ENCODE results near the gene ZSWIM8.
"Not testable (repeated sequence)": the region's sequence is repeated elsewhere in the genome, so short reads cannot be mapped to it uniquely, and the experiment has no call there.

Gene ZSWIM8

GRCh38 chr10:73815719-73816030, 30.3 kb downstream of the ZSWIM8 start:
- DNase-seq, result no peak

GRCh38 chr10:73816917-73817729, 31.7 kb downstream of the ZSWIM8 start:
- DNase-seq, result no peak

- no peak for DNase-seq
Observed at GRCh38 chr10:73817826-73818225, 32.4 kb downstream of the ZSWIM8 start.

GRCh38 chr10:73818402-73818801, 33.0 kb downstream of the ZSWIM8 start:
- no peak for DNase-seq

GRCh38 chr10:73819081-73819480, 33.7 kb downstream of the ZSWIM8 start:
- no peak for DNase-seq

DNA sequence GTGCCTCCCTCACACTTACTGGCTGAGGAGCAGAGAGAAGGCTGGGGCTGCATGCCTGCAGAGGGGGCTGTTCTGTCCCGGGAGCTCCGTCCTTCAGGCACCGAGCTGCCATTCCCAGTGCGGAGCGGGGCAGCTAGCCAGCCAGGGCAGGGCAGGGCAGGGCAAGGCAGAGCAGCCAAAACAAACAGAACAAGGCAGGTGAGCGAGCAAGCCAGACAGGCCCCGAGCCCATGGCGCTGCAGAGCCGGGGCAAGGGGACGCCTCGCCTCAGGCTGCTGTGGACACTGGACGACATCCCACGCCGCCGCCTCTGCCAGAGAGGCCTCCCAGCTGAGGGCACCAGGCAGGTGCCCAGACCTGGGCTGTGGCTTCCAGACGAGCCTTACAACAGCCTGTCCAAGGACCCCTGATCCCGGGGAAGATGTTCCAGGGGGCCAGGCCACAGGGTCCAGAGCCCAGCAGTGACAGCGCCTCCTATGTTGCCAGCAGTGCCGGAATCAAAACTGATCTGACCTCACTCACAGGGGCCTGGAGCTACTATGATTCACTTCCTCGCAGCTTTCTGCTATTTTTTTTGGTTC, 34.2 kb downstream of the ZSWIM8 start:
- no peak for DNase-seq

DNA sequence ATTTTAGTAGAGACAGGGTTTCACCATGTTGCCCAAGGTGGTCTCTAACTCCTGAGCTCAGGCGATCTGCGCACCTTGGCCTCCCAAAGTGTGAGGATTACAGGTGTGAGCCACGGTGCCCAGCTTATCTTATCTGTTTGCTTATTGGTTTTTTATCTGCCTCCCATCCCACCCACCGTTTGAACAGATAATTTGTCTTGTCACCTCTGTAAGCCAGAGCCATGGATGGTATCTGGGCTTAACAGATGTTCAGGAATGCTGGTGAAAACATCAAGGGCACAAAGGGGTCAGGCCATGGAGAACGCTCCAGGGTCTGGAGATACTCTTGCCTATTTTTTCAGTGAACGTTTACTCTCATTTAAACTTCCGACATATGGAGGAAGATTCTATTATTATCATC, 38.0 kb downstream of the ZSWIM8 start:
- DNase-seq, result no peak

DNA sequence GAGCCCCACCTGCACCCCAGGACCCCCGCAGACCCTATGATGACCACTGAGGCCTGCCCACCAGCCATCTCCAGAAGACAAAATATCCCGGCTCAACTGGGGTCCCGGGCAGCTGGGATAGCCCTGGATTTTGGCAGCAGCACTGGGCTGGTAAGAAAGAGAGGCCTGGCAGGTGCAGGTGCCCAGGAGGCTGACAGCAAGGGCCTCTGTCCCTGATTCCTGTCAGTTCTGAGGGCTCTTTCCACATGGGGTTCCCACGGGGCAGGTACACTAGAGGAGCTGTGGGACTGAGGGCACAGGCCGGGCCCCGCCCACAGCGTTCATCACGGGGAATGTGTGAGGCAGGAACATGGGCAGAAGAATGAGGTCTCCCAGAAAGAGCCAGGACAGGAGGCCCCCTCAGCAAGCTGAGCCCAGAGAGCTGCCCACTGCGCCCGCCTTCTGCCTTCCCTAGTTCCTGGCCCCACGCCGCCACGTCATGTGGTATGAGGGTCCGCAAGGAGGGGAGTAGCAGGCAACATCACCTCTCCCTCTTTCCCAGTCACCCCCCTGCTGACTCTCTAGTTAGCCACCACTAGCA, 38.8 kb downstream of the ZSWIM8 start:
- DNase-seq, result no peak

DNA sequence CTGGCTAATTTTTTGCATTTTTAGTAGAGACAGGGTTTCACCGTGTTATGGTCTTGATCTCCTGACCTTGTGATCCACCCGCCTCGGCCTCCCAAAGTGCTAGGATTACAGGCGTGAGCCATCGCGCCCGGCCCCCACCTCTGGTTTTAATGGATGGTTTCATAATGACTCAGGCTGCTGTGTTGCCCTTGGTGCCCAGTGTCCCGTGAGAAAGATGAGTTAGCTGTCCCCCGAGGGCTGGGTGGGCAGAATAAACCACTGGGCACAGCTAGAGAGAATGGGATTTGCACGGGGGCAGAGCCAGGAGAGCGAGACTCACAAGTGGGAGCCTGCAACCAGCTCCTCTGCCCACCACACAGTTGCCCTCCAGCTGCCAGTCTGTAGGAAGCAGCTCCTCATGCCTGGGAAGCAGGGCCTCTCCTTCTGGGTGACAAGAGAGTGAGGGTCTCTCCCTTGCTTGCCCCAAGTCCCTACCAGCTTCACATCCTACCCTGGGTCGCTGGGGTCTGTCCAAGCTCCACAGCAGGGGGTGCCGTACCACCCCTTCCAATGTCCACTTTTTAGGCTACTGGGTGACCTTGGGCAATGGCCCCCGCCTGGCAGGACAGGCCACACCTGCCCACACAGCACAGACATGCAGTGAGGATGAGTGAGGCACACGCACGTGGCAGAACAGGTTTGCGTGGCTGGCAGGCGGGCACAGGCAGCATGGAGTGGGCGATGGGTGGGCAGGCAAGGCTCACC, 42.1 kb downstream of the ZSWIM8 start:
- DNase-seq, result no peak

DNA sequence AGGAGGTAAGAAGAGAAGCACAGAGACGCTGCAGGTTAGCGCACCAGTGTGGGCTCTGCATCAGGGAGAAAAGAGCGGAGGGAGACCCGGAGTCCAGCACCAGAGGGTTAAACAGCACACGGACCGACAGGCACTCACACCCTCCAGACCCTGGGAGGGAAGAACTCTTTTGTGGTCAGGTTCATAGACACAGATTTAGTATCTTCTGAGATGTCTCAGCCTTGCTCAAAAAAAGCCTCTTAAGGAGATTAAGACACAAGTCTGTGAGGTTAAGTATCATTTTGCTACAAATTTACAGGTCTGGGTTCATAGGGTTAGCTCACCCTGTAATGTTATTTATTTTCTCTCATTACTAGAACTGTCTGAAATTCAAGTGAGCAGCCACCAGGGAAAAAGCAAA, 42.8 kb downstream of the ZSWIM8 start:
- DNase-seq, result no peak

DNA sequence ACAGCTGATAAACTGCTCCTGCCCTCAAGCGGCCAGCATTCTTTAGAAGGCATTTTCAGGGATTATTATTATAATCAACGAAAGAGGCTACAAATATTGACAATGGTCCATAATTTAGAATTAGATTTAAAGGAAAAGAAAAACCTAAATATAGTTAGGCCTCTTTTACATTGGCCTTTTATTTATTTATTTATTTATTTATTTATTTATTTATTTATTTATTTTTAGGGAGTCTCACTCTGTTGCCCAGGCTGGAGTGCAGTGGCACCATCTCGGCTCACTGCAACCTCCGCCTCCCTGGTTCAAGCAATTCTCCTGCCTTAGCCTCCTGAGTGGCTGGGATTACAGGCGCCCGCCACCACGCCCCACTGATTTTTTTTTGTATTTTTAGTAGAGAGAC, 43.7 kb downstream of the ZSWIM8 start:
- not testable (repeated sequence) for DNase-seq

DNA sequence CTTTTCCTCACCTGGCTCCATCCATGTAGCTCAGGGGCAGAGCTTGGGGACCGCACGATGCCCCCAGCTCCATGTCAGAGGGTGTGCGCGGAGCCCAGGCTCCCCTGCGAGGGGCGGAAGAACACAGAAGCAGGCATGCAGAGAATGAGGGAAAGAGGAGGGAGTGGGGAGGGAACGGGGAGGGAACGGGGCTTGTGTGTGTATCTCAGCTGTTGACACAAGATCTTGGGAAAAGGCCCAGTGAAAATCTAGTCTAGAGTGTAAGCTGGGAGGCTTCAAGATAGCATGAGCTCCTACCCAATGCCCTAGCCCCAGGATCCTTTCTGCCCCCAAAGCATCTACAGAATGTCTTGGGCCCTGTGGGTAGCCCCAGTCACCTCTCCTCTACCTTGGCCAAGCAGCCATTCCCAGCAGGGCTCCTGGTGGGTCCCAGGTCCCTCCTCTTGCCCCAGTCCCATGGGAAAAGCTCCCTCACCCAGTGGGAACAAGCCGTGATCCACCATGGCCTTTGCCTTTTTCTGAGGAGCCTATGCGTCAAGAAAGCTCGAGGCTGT, 51.1 kb downstream of the ZSWIM8 start:
- no peak for DNase-seq

DNA sequence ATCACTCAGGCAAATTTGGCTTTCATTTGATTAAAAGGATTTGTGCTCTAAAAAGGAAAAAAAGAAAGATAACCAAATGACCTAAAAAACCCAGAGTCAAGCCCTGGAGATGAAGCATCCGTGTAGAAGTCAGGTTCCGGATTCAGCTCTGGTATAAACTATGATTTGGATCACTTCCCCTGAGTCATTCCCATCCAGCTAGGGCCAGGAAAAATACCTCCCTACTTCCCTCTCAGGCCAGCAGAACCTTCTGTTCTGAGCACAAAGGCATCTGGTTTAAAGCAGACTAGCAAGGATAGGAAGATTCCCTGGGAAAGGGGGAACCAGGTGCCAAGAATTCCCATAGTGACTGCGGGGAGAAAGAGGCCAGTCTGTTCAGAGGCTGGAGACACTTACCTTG, 51.7 kb downstream of the ZSWIM8 start:
- DNase-seq, result no peak

DNA sequence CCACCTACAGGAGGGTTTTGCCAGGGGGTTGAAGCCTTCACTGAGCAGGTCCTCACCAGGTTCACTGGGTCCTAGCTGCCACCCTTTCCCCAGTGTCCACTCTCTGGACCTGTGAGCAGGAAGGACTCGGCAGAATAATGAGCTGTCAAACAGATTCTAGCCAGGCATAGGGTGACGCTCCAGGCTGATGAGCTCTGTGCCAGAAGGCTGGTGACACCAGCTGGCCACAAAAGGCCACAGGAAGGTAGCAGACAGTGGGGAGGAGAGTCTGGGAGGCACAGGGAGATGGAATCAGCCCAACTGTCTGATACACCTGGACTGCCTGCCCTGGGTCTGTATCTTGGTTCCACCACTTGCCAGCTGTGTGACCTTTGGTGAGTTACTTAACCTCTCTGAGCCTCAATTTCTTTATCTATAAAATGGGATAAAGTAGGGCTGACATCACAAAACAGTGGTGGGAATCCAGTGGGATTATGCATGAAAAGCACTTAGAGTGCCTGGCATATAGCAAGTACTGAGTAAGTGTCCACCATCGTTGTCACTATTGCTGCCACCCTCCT, 52.7 kb downstream of the ZSWIM8 start:
- no peak for DNase-seq

- DNase-seq, result no peak
Observed at GRCh38 chr10:73838827-73839226, 53.4 kb downstream of the ZSWIM8 start.

GRCh38 chr10:73839276-73839966, 54.0 kb downstream of the ZSWIM8 start:
- no peak for DNase-seq

- DNase-seq, result no peak
Observed at GRCh38 chr10:73840056-73840402, 54.6 kb downstream of the ZSWIM8 start.

GRCh38 chr10:73840403-73841060, 55.1 kb downstream of the ZSWIM8 start:
- DNase-seq, result no peak

DNA sequence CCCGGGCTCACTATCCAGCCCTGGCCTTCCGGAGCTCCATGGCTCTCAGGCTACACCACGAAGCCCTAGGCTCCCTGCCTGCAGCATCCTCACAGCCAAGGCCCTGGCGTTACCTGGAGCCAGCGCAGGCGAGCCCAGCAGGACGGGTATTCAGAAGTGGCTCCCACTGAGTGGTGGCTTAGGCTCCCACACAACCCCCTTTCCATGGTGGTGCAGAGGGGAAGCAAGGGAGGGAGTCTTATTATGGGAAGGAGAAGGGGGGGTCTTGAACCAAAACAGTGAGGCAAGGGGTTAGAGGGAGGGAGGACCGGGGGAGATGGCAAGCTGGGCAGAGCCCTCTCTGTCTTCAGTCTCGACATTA, 55.6 kb downstream of the ZSWIM8 start:
- no peak for DNase-seq

DNA sequence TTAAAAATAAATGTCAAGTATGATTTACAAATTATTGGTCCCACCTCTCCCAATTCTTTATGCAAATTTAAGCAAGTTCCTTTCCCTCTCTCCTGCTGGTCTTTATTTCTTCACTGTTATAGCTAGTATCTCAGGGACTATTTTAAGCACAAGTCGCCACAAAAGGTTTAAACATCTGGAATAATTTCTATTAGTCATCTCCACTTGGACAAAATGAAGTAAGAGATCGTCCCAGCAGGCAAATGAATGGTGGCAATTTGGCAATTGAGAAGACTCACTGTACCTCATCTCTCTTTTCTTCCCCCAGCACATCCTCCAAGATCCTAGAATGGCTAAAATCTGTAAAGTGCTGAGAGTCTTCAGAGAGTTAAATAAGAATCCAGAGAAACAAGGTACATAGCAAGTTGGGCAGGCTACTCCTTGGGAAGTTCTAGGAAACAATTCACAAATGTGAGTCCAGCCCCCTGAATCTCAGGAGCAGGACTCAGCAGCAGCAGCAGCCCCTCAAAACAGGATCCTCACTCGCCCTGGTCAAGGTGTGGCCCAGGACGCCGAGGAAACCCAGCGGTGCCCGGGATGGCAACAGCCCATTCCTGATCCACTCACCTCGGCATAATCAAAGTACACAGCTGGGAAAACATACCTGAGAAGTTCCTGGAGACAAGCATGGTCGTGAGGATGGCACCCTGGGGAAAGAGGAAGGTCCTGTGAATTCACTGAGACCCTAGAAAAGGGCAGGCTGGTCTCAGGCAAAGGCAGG, 56.3 kb downstream of the ZSWIM8 start:
- no peak for DNase-seq

DNA sequence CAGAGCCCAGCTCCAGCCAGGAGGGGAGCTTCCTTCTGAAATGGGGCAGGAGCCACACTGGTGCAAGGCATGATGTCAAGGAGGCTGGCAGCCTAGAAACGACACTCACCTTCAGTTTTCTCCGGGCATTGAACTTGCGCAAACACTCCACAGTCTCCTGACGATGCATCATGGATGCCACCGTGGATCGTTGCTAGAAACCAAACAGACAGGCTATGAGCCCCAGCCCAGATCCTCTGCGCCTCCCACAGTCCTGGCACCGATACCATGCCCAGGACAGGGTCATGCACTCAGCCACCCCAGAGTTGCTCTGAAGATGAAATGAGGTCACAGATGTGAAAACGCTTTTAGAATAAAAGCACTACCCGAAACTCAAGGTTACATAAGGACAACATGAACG, 56.9 kb downstream of the ZSWIM8 start:
- DNase-seq, result no peak

Measured in CD4-positive, alpha-beta T cell treated with Interleukin-17A for 4 hours (primary cell).